ENCODE measurements around the gene GRIK4.

The GRIK4 gene

DNA sequence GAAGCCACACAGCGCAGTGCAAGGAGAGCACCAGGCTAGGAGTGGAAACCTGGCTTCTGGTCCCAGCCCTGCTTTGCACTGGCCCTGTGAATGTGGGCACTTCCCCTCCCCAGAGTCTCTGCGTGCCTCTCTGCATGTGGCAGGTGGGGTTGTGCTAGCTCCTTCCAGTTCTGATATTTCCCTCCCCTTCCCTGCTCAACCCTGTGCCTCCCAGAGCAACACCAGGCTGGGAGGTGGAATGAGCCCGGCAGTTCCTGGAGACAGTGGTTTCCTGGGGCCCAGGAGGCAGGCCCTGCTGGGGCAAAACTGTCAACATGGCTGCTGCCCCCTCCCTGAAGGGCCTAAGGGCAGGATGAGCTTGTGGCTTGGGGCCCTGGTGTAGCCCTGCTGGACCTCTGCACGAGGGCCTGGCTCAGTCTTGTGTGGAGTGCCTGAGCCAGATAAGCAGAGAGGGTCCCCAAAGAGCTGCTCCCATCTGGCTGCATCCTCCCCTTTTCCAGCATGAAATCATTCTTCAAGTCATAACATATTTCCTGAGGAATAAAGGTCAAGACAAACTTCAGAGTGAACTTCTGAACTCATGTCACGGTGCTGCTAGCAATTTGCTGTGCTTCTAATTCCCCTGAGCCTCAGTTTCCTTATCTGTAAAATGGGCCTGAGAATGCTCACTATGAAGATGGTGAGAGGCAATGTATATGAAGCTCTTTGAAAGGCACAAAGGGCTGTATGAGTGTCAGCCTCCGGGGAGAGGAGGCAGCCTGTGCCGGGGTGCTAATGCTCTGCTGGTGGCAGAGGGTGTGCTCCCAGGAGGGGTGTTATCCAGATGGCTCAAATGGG lies 116.0 kb downstream of the GRIK4 start:
- no peak overlapping the region for H3K27ac ChIP-seq (ENCODE audit: low read depth, low read length)
- no peaks in the 10 kb centered on the region for H3F3A ChIP-seq (ENCODE audit: control insufficient read depth, insufficient read depth)
- TF ChIP-seq, protein P1, sequence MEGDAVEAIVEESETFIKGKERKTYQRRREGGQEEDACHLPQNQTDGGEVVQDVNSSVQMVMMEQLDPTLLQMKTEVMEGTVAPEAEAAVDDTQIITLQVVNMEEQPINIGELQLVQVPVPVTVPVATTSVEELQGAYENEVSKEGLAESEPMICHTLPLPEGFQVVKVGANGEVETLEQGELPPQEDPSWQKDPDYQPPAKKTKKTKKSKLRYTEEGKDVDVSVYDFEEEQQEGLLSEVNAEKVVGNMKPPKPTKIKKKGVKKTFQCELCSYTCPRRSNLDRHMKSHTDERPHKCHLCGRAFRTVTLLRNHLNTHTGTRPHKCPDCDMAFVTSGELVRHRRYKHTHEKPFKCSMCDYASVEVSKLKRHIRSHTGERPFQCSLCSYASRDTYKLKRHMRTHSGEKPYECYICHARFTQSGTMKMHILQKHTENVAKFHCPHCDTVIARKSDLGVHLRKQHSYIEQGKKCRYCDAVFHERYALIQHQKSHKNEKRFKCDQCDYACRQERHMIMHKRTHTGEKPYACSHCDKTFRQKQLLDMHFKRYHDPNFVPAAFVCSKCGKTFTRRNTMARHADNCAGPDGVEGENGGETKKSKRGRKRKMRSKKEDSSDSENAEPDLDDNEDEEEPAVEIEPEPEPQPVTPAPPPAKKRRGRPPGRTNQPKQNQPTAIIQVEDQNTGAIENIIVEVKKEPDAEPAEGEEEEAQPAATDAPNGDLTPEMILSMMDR (IDR thresholded peaks at IDR 0.05; ENCODE audit: low read depth, low read length, poor library complexity, severe bottlenecking) = no peak
- no peak for TF ChIP-seq EZH2phosphoT487 (IDR thresholded peaks at IDR 0.05; ENCODE audit: borderline replicate concordance, low read length)
- no peaks in the 10 kb centered on the region for H3K9me2 ChIP-seq (replicated peaks; ENCODE audit: control insufficient read depth, low read length)
- H3K79me2 ChIP-seq (ENCODE audit: control insufficient read depth, low read length) = no peaks in the 10 kb centered on the region
- no peaks in the 10 kb centered on the region for H3K36me3 ChIP-seq (ENCODE audit: control insufficient read depth, low read length)
- no peak overlapping the region for H3K4me2 ChIP-seq (ENCODE audit: low read length)
- no peak overlapping the region for H3K4me3 ChIP-seq (ENCODE audit: low read length)
- H3K9me3 ChIP-seq (ENCODE audit: control insufficient read depth, insufficient read depth, low read length) = no peaks in the 10 kb centered on the region
- H3K27me3 ChIP-seq (ENCODE audit: control insufficient read depth, low read length) = no peaks in the 10 kb centered on the region
- H3K4me1 ChIP-seq (ENCODE audit: control insufficient read depth, low read length) = no peaks in the 10 kb centered on the region
- no peaks in the 10 kb centered on the region for H4K20me1 ChIP-seq (ENCODE audit: control insufficient read depth, insufficient read depth, low read depth, low read length)

DNA sequence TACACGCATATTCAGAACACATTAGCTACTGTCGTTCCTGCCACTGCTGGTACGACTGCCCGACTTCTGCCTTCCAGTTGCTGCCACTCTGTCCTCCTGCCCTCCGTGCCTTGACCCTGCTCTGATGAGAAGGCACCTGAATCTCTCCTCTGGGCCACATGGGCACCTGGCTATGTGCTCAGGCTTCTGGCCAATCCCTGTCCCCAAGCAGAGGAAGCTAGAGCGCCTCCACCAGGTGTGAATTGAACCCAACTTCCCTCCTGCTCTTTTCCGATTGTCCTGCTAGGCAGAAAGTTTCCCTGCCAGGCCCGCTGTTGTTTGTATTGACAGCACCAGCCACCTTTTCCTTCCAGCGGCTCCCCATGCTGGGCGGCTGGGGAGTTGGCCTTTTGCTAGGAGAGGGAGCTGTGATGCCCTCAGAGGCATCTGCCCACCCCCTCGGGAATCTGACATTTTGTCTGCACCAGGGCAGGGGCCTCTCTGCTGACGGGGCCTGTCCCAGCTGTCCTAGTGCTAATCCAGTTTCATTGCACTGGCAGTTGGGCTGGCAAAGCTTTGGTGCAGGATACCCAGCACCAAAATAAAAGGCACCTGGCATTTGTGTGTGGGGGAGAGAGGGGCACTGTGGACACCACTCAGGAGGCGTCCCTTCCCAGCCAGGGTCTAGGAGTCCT lies 118.0 kb downstream of the GRIK4 start:
- H4K20me1 ChIP-seq (ENCODE audit: control insufficient read depth, insufficient read depth, low read depth, low read length) = no peaks in the 10 kb centered on the region
- TF ChIP-seq, protein P1 (IDR thresholded peaks at IDR 0.05; ENCODE audit: low read depth, low read length, poor library complexity, severe bottlenecking) = no peak
- TF ChIP-seq EZH2phosphoT487 (IDR thresholded peaks at IDR 0.05; ENCODE audit: borderline replicate concordance, low read length) = no peak
- no peaks in the 10 kb centered on the region for H3F3A ChIP-seq (ENCODE audit: control insufficient read depth, insufficient read depth)
- H3K4me3 ChIP-seq (ENCODE audit: low read length) = no peak overlapping the region
- no peak overlapping the region for H3K4me2 ChIP-seq (ENCODE audit: low read length)
- no peaks in the 10 kb centered on the region for H3K9me2 ChIP-seq (replicated peaks; ENCODE audit: control insufficient read depth, low read length)
- no peaks in the 10 kb centered on the region for H3K36me3 ChIP-seq (ENCODE audit: control insufficient read depth, low read length)
- H3K27ac ChIP-seq (ENCODE audit: low read depth, low read length) = no peak overlapping the region
- no peaks in the 10 kb centered on the region for H3K79me2 ChIP-seq (ENCODE audit: control insufficient read depth, low read length)
- H3K4me1 ChIP-seq (ENCODE audit: control insufficient read depth, low read length) = no peaks in the 10 kb centered on the region
- H3K27me3 ChIP-seq (ENCODE audit: control insufficient read depth, low read length) = no peaks in the 10 kb centered on the region
- H3K9me3 ChIP-seq (ENCODE audit: control insufficient read depth, insufficient read depth, low read length) = no peaks in the 10 kb centered on the region

DNA sequence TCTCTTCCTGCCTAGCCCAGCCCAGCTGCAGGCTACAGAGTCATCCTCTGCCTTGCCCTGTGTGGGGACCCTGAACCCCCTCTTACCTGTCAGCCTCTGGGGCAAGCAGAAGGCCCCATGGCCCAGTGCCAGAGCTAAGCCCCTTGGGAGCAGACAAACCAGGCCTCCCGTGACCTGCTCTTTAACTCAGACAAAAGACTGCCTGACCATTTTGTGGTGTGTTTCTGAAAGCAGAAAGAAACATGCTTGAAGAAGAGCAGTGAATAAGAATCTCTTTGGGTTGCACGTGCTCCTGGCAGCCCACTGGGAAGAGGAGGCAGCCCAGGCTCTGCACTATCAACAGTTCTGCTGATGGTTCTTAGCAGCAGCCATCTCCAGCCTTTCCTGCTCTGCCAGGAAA lies 118.6 kb downstream of the GRIK4 start:
- no peak overlapping the region for H3K4me2 ChIP-seq (ENCODE audit: low read length)
- no peaks in the 10 kb centered on the region for H3K79me2 ChIP-seq (ENCODE audit: control insufficient read depth, low read length)
- H3K9me3 ChIP-seq (ENCODE audit: control insufficient read depth, insufficient read depth, low read length) = no peaks in the 10 kb centered on the region
- no peaks in the 10 kb centered on the region for H3F3A ChIP-seq (ENCODE audit: control insufficient read depth, insufficient read depth)
- no peaks in the 10 kb centered on the region for H3K36me3 ChIP-seq (ENCODE audit: control insufficient read depth, low read length)
- no peaks in the 10 kb centered on the region for H3K27me3 ChIP-seq (ENCODE audit: control insufficient read depth, low read length)
- no peaks in the 10 kb centered on the region for H3K9me2 ChIP-seq (replicated peaks; ENCODE audit: control insufficient read depth, low read length)
- H4K20me1 ChIP-seq (ENCODE audit: control insufficient read depth, insufficient read depth, low read depth, low read length) = no peaks in the 10 kb centered on the region
- no peaks in the 10 kb centered on the region for H3K4me1 ChIP-seq (ENCODE audit: control insufficient read depth, low read length)
- no peak overlapping the region for H3K4me3 ChIP-seq (ENCODE audit: low read length)
- H3K27ac ChIP-seq (ENCODE audit: low read depth, low read length) = no peak overlapping the region
- TF ChIP-seq, protein P1 (IDR thresholded peaks at IDR 0.05; ENCODE audit: low read depth, low read length, poor library complexity, severe bottlenecking) = no peak
- TF ChIP-seq EZH2phosphoT487 (IDR thresholded peaks at IDR 0.05; ENCODE audit: borderline replicate concordance, low read length) = no peak

Data from DOHH2 (cell line).